ENCODE measurements around the gene TMEFF1. TPM values are rescaled to one million over a fixed set of nuclear protein-coding genes. Genes with fewer than 3 reads are reported as not detected.

Gene TMEFF1
- total RNA-seq, 2 donors from 2014 or later, result 1.7 to 2.7 TPM

- Histone ChIP-seq H3K27ac (no peak overlapping the region), H3K27me3 (replicated peaks; ENCODE audit: insufficient read depth) (no peaks in the 10 kb centered on the region), H3K9me3 (no peaks in the 10 kb centered on the region), H3K4me3 (no peak overlapping the region), H3K36me3 (no peaks in the 10 kb centered on the region), H3K4me1 (replicated peaks) (no peaks in the 10 kb centered on the region)
- intact Hi-C loops (cut with DNase I), result no loop called here
- DNase-seq (ENCODE audit: low spot score), result no peak
- no peak for TF ChIP-seq CTCF (IDR thresholded peaks at IDR 0.05)
- no peak for TF ChIP-seq POLR2A (IDR thresholded peaks at IDR 0.05)
- no peak for TF ChIP-seq POLR2AphosphoS5 (IDR thresholded peaks at IDR 0.05)
- WGBS, result 70% methylated on average over 4 of the region's 4 CpGs
Observed at GRCh38 chr9:100443781-100444768, 28.9 kb upstream of the TMEFF1 start.

- no peak for TF ChIP-seq CTCF (IDR thresholded peaks at IDR 0.05)
- no peak for DNase-seq (ENCODE audit: low spot score)
- 90% methylated on average over 1 of the region's 1 CpG for WGBS
- no peak overlapping the region for H3K4me3 ChIP-seq
- H3K9me3 ChIP-seq, result no peaks in the 10 kb centered on the region
- intact Hi-C loops (cut with DNase I), result no loop called here
- no peaks in the 10 kb centered on the region for H3K4me1 ChIP-seq (replicated peaks)
- no peak overlapping the region for H3K27ac ChIP-seq
- no peaks in the 10 kb centered on the region for H3K27me3 ChIP-seq (replicated peaks; ENCODE audit: insufficient read depth)
- no peaks in the 10 kb centered on the region for H3K36me3 ChIP-seq
Observed at GRCh38 chr9:100445161-100445902, 27.6 kb upstream of the TMEFF1 start.

- intact Hi-C loops (cut with DNase I), result no loop called here
- no peaks in the 10 kb centered on the region for H3K27me3 ChIP-seq (replicated peaks; ENCODE audit: insufficient read depth)
- WGBS, result 92% methylated on average over 5 of the region's 5 CpGs
- H3K4me3 ChIP-seq, result no peak overlapping the region
- H3K27ac ChIP-seq, result no peak overlapping the region
- DNase-seq (ENCODE audit: low spot score), result no peak
- H3K36me3 ChIP-seq, result no peaks in the 10 kb centered on the region
- no peaks in the 10 kb centered on the region for H3K4me1 ChIP-seq (replicated peaks)
- no peaks in the 10 kb centered on the region for H3K9me3 ChIP-seq
- no peak for TF ChIP-seq CTCF (IDR thresholded peaks at IDR 0.05)
Observed at GRCh38 chr9:100445903-100446549, 26.9 kb upstream of the TMEFF1 start.

- no peak overlapping the region for H3K27ac ChIP-seq
- H3K9me3 ChIP-seq, result no peaks in the 10 kb centered on the region
- no peak overlapping the region for H3K4me3 ChIP-seq
- no peak for DNase-seq (ENCODE audit: low spot score)
- intact Hi-C loops (cut with DNase I), result no loop called here
- H3K4me1 ChIP-seq (replicated peaks), result no peaks in the 10 kb centered on the region
- H3K36me3 ChIP-seq, result no peaks in the 10 kb centered on the region
- no peaks in the 10 kb centered on the region for H3K27me3 ChIP-seq (replicated peaks; ENCODE audit: insufficient read depth)
- TF ChIP-seq POLR2A (IDR thresholded peaks at IDR 0.05) (no peak), POLR2AphosphoS5 (IDR thresholded peaks at IDR 0.05) (no peak), CTCF (IDR thresholded peaks at IDR 0.05) (no peak)
Observed at GRCh38 chr9:100447041-100447440, 25.9 kb upstream of the TMEFF1 start.

All from prostate gland (tissue), 2 donors.